OCI-LY7 (cell line): ENCODE results near the gene PTGES3. TPM values are rescaled to one million over a fixed set of nuclear protein-coding genes. Genes with fewer than 3 reads are reported as not detected.

Experiments used
- BruUV-seq: library from RNA; stranded (reverse); fragments of 400-500 nt; replicated peaks from 2 replicates; lab custom pipeline; 2021; lab: Mats Ljungman, UMichigan
- CTCF ChIA-PET: fragments of 300-600 bp; sonication (Branson Sonifier 250); formaldehyde crosslinking; loops from one replicate; lab custom pipeline; 2022; ENCODE audit warnings: antibody characterized with exemption; ENCODE audit not compliant: unreplicated experiment; lab: Charles Lee
- POLR2A ChIA-PET: fragments of 300-600 bp; sonication (Branson Sonifier 250); formaldehyde crosslinking; loops from one replicate; lab custom pipeline; 2022; ENCODE audit warnings: antibody characterized with exemption; lab: Charles Lee
- DNase-seq: peaks from one replicate; pipeline ENCODE4 v3.0.0-alpha.2; 2015; ENCODE audit warnings: low spot score
- H2AFZ ChIP-seq: fragments of 200-600 bp; sonication (generic), shearing (Covaris generic); 2 replicates; pipeline ENCODE4 v1.6.1; 2014; ENCODE audit warnings: mild to moderate bottlenecking, antibody characterized with exemption, low read length, moderate library complexity
- H3K27ac ChIP-seq: fragments of 200-600 bp; sonication (generic); 2 replicates; pipeline ENCODE4 v1.5.1; 2014; ENCODE audit warnings: mixed run types, low read depth, mild to moderate bottlenecking, moderate library complexity, low read length, inconsistent platforms; ENCODE audit not compliant: poor library complexity, severe bottlenecking
- H3K36me3 ChIP-seq: fragments of 200-600 bp; sonication (generic); 2 replicates; pipeline ENCODE4 v1.6.1; 2014; ENCODE audit warnings: mild to moderate bottlenecking, antibody characterized with exemption, low read length, moderate library complexity, mixed read lengths; ENCODE audit not compliant: insufficient read depth
- H3K4me1 ChIP-seq: fragments of 200-600 bp; sonication (generic); 2 replicates; pipeline ENCODE4 v1.5.1; 2014; ENCODE audit warnings: mild to moderate bottlenecking, low read length; ENCODE audit not compliant: insufficient read depth, poor library complexity, severe bottlenecking
- H3K4me2 ChIP-seq: fragments of 200-600 bp; sonication (generic); 2 replicates; pipeline ENCODE4 v1.6.1; 2014; ENCODE audit warnings: mild to moderate bottlenecking, low read length
- H3K4me3 ChIP-seq: fragments of 200-600 bp; sonication (generic); 2 replicates; pipeline ENCODE4 v1.5.1; 2014; ENCODE audit warnings: mild to moderate bottlenecking, low read depth, low read length; ENCODE audit not compliant: poor library complexity, severe bottlenecking
- H3K79me2 ChIP-seq: fragments of 200-600 bp; sonication (generic); 2 replicates; pipeline ENCODE4 v1.6.1; 2016; ENCODE audit warnings: low read depth, mild to moderate bottlenecking, low read length, moderate library complexity, mixed read lengths; ENCODE audit not compliant: insufficient read depth
- H3K9me2 ChIP-seq: fragments of 200-600 bp; sonication (generic); 2 replicates; pipeline ENCODE4 v1.6.1; 2016; ENCODE audit warnings: mild to moderate bottlenecking, low read length, mixed read lengths; ENCODE audit not compliant: insufficient read depth
- H3K9me3 ChIP-seq: fragments of 200-600 bp; sonication (generic); 2 replicates; pipeline ENCODE4 v1.6.1; 2014; ENCODE audit warnings: mild to moderate bottlenecking, mixed run types, low read length, mixed read lengths
- H4K20me1 ChIP-seq: fragments of 200-600 bp; sonication (generic); 2 replicates; pipeline ENCODE4 v1.6.1; 2014; ENCODE audit warnings: mild to moderate bottlenecking, antibody characterized with exemption, low read length, moderate library complexity, mixed read lengths; ENCODE audit not compliant: insufficient read depth
- CTCF ChIP-seq: fragments of 200-600 bp; sonication (generic); conservative IDR thresholded peaks from 2 replicates; pipeline ENCODE4 v1.5.1; 2014; ENCODE audit warnings: mild to moderate bottlenecking, antibody characterized with exemption, low read length, moderate library complexity, mixed read lengths
- EZH2phosphoT487 ChIP-seq: fragments of 200-600 bp; sonication (generic); IDR thresholded peaks from 2 replicates; pipeline ENCODE4 v1.6.1; 2018; ENCODE audit warnings: low read depth, borderline replicate concordance, mild to moderate bottlenecking, mixed run types, antibody characterized with exemption, low read length, moderate library complexity, mixed read lengths
- intact Hi-C: fragments of 100-400 bp; cut with micrococcal nuclease; formaldehyde crosslinking; loops from one replicate; pipeline ENCODE4 v1.10.0; 2022; ENCODE audit not compliant: unreplicated experiment
- total RNA-seq, 2 experiments: library from RNA; depleted of rRNA in 1 of 2; stranded (reverse); fragments of >200 nt in 1 of 2; shearing (Covaris generic) in 1 of 2; gene quantifications; 2 replicates each; pipeline ENCODE4 v1.2.3, GENCODE V29; 2014 to 2022

Gene PTGES3
- total RNA-seq, 2 experiments from 2014 or later = 91.2 to 269 TPM

- peak; percentile 31 for DNase-seq
- TF ChIP-seq CTCF (no peak), EZH2phosphoT487 (no peak)
- peaks cover 28% of the 10 kb centered on the region for H3K36me3 ChIP-seq
- no peaks in the 10 kb centered on the region for H3K9me2 ChIP-seq
- H3K4me3 ChIP-seq = peak overlapping the region; percentile 99
- CTCF ChIA-PET = interaction anchor here (0.6 kb wide), 1 partner anchor 375 kb away, joined by 5 read pairs; no protein-coding TSS in a partner anchor
- POLR2A ChIA-PET = interaction anchor here (0.6 to 2.0 kb wide), 5 partner anchors 13 to 620 kb away, joined by 3 to 6 read pairs (median 5); partner anchors contain the start of gene PTGES3
- H3K79me2 ChIP-seq = peaks cover 92% of the 10 kb centered on the region
- H3K27ac ChIP-seq = peak overlapping the region; percentile 77
- H3K9me3 ChIP-seq = no peaks in the 10 kb centered on the region
- intact Hi-C loops = loop anchor here (10.0 kb wide), 1 partner anchor 515 kb away; the partner anchor contains the start of genes RPL41 and ZC3H10
- H4K20me1 ChIP-seq = peaks cover 6% of the 10 kb centered on the region; the same call in 1 of the 2 replicates
- H2AFZ ChIP-seq = peak overlapping the region; percentile 63; the same call in 1 of the 2 replicates
- H3K4me2 ChIP-seq = peak overlapping the region; percentile 73
- peaks cover 61% of the 10 kb centered on the region for H3K4me1 ChIP-seq
- no TSS peak for BruUV-seq
These were observed 58.5 kb downstream of the PTGES3 start for GRCh38 chr12:56629459-56630179.

GRCh38 chr12:56628671-56629458 lies 59.2 kb downstream of the PTGES3 start:
- Histone ChIP-seq H2AFZ (0 out of 2 replicates have a peak overlapping the region, but pooled peaks have one; percentile 63), H3K9me3 (no peaks in the 10 kb centered on the region), H3K36me3 (peaks cover 36% of the 10 kb centered on the region), H3K9me2 (no peaks in the 10 kb centered on the region), H3K27ac (peak overlapping the region; percentile 77), H3K4me1 (peaks cover 58% of the 10 kb centered on the region), H3K4me2 (peak overlapping the region; percentile 73), H3K79me2 (peaks cover 92% of the 10 kb centered on the region), H3K4me3 (peak overlapping the region; percentile 99), H4K20me1 (peaks cover 6% of the 10 kb centered on the region; the same call in 1 of the 2 replicates)
- no peak for TF ChIP-seq CTCF
- TF ChIP-seq EZH2phosphoT487 = no peak
- ChIA-PET POLR2A (interaction anchor here (0.6 to 2.1 kb wide), 12 partner anchors 8 to 707 kb away, joined by 3 to 11 read pairs (median 4); partner anchors contain the start of genes PTGES3 and RPL41), CTCF (interaction anchor here (0.6 to 1.8 kb wide), 2 partner anchors 8 to 884 kb away, joined by 3 to 9 read pairs; no protein-coding TSS in a partner anchor)
- DNase-seq = peak; percentile 83
- TSS peak; percentile 42 for BruUV-seq
- intact Hi-C loops = no loop called here
